Type B pancreatic cell (in vitro differentiated cells): ENCODE results near the gene CATSPERE. TPM values are rescaled to one million over a fixed set of nuclear protein-coding genes. Genes with fewer than 3 reads are reported as not detected.

ENCODE experiments used
- DNase-seq: peaks from one replicate; pipeline ENCODE4 v3.0.0; 2021; ENCODE audit warnings: mixed read lengths; ENCODE audit not compliant: unreplicated experiment; ENCODE audit errors: extremely low spot score
- H3K27ac Mint-ChIP-seq: 2 replicates; pipeline ENCODE4 v1.8.0; 2021; ENCODE audit warnings: mild to moderate bottlenecking, mixed read lengths
- H3K27me3 Mint-ChIP-seq: 2 replicates; pipeline ENCODE4 v1.8.0; 2021; ENCODE audit warnings: mixed read lengths
- H3K36me3 Mint-ChIP-seq: 2 replicates; pipeline ENCODE4 v1.8.0; 2021; ENCODE audit warnings: mixed read lengths
- H3K4me1 Mint-ChIP-seq: one replicate; pipeline ENCODE4 v1.8.0; 2021; ENCODE audit warnings: mixed read lengths; ENCODE audit not compliant: unreplicated experiment
- H3K4me3 Mint-ChIP-seq: 2 replicates; pipeline ENCODE4 v1.8.0; 2021; ENCODE audit warnings: mild to moderate bottlenecking, mixed read lengths
- H3K9me3 Mint-ChIP-seq: 2 replicates; pipeline ENCODE4 v1.8.0; 2021; ENCODE audit warnings: mixed read lengths
- total RNA-seq: library from RNA; stranded (reverse); gene quantifications from 2 replicates; pipeline ENCODE4 v1.2.1, GENCODE V29; 2021; ENCODE audit warnings: low replicate concordance
- TF ChIP-seq, protein P1 (sequence below): fragments of 200-600 bp; sonication (generic); conservative IDR thresholded peaks from 2 replicates; pipeline ENCODE4 v1.5.0; 2021; ENCODE audit warnings: antibody characterized with exemption, mild to moderate bottlenecking

CATSPERE gene
- total RNA-seq, 1 donor from 2014 or later = 1.1 TPM

- TF ChIP-seq, protein P1, sequence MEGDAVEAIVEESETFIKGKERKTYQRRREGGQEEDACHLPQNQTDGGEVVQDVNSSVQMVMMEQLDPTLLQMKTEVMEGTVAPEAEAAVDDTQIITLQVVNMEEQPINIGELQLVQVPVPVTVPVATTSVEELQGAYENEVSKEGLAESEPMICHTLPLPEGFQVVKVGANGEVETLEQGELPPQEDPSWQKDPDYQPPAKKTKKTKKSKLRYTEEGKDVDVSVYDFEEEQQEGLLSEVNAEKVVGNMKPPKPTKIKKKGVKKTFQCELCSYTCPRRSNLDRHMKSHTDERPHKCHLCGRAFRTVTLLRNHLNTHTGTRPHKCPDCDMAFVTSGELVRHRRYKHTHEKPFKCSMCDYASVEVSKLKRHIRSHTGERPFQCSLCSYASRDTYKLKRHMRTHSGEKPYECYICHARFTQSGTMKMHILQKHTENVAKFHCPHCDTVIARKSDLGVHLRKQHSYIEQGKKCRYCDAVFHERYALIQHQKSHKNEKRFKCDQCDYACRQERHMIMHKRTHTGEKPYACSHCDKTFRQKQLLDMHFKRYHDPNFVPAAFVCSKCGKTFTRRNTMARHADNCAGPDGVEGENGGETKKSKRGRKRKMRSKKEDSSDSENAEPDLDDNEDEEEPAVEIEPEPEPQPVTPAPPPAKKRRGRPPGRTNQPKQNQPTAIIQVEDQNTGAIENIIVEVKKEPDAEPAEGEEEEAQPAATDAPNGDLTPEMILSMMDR = no peak
- H3K9me3 Mint-ChIP-seq = no peaks in the 10 kb centered on the region
- no peak for DNase-seq
- H3K4me3 Mint-ChIP-seq = no peak overlapping the region
- peaks cover 13% of the 10 kb centered on the region for H3K36me3 Mint-ChIP-seq
- H3K27ac Mint-ChIP-seq = no peak overlapping the region
- H3K27me3 Mint-ChIP-seq = no peaks in the 10 kb centered on the region
- peaks cover 14% of the 10 kb centered on the region for H3K4me1 Mint-ChIP-seq
Observed at GRCh38 chr1:244435562-244436205, 25.4 kb upstream of the CATSPERE start.

DNA sequence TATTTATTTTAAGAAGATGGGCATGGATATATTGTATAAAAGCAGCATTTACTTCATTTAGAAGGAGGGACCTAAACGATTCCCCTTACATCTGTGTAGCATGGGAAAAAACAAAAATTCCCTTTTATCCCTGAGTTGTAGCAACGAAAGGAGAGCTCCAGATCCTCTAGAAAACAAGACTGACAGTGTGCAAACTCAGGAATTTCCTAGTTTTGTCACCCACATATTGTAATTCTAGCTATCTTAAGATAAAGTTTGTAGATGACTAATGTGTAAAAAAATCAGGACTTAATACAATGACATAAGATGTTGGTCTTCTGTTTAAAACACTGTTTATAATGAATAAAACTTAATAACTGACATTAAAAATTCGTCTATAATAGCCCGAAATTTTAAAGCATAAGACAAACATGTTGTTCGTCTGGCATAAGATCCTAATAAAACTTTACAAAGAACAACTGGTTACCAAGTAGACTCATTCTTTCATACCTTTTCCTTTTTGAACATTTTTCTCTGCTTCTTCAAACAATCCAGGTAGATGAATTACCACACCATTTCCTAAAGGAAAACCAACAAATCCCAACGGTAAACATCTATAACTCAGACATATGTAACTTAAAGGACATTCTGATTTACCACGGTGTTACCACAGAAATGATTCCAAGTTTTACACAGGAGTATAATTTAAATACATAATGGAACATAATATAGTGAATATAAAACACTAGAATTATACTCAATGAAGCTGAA, 24.6 kb upstream of the CATSPERE start:
- H3K4me1 Mint-ChIP-seq = peaks cover 14% of the 10 kb centered on the region
- H3K9me3 Mint-ChIP-seq = no peaks in the 10 kb centered on the region
- H3K27ac Mint-ChIP-seq = no peak overlapping the region
- no peaks in the 10 kb centered on the region for H3K27me3 Mint-ChIP-seq
- TF ChIP-seq, protein P1 = no peak
- peaks cover 13% of the 10 kb centered on the region for H3K36me3 Mint-ChIP-seq
- no peak overlapping the region for H3K4me3 Mint-ChIP-seq
- no peak for DNase-seq

GRCh38 chr1:244437086-244437468, 24.0 kb upstream of the CATSPERE start:
- no peak for DNase-seq
- Mint-ChIP-seq H3K36me3 (peaks cover 13% of the 10 kb centered on the region), H3K4me3 (no peak overlapping the region), H3K9me3 (no peaks in the 10 kb centered on the region), H3K27ac (no peak overlapping the region), H3K27me3 (no peaks in the 10 kb centered on the region), H3K4me1 (peaks cover 14% of the 10 kb centered on the region)
- TF ChIP-seq, protein P1 = no peak

DNA sequence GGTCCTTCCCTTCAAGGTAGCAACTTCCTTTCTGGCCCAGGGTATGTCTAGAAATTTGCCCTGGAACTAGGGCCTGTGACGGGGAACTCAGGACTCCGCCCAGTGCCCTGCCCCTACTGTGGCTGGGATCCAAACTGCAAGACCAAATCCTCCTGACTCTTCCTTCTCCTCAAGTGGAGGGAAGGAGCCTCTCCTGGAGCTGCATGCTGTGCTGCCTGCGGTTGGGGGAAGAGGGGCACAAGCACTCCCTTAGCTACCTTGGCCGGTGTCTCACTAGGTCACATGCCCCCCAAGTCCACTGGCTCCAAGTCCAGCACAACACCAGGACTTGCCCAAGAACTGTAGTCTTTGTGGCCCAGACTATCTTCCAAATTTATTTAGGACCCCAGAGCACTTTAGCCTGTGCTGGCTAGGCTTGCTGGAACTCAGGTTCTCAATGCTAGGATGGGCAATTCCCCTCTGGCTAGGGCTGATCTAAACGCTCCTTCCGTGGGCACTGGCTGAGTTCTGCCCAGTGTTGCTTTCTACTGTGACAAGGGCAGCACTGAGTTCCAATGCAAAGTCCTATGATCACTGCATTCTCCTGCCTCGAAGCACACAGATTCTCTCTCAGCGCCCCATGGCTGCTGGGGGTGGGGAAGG, 21.6 kb upstream of the CATSPERE start:
- Mint-ChIP-seq H3K36me3 (peaks cover 11% of the 10 kb centered on the region), H3K27me3 (no peaks in the 10 kb centered on the region), H3K4me3 (no peak overlapping the region), H3K27ac (no peak overlapping the region), H3K9me3 (no peaks in the 10 kb centered on the region), H3K4me1 (peaks cover 14% of the 10 kb centered on the region)
- DNase-seq = no peak
- TF ChIP-seq, protein P1 = no peak

GRCh38 chr1:244442850-244443249, 18.2 kb upstream of the CATSPERE start:
- H3K4me1 Mint-ChIP-seq = peaks cover 27% of the 10 kb centered on the region
- peaks cover 4% of the 10 kb centered on the region for H3K36me3 Mint-ChIP-seq
- H3K27me3 Mint-ChIP-seq = no peaks in the 10 kb centered on the region

More at GRCh38 chr1:244442850-244443249, 18.2 kb upstream of the CATSPERE start:
- no peak for DNase-seq
- Mint-ChIP-seq H3K9me3 (no peaks in the 10 kb centered on the region), H3K27ac (no peak overlapping the region), H3K4me3 (no peak overlapping the region)
- TF ChIP-seq, protein P1 = no peak
